HL-60 (cell line): ENCODE results near the gene ERFE.

Experiments
- DNase-seq, 2 experiments: peaks; one replicate each; pipeline ENCODE4 v3.0.0-alpha.2; 2010 to 2020; ENCODE audit warnings: low read depth in 1 of 2, low spot score in 1 of 2
- H3K27ac ChIP-seq: fragments of 250-450 bp; sonication (Bioruptor Pico); replicated peaks from 2 replicates; pipeline ENCODE4 v1.5.1; 2020; ENCODE audit warnings: mild to moderate bottlenecking, moderate library complexity
- H3K27me3 ChIP-seq: fragments of 250-450 bp; sonication (Bioruptor Pico); 2 replicates; pipeline ENCODE4 v1.5.1; 2021; ENCODE audit warnings: mild to moderate bottlenecking, moderate library complexity; ENCODE audit not compliant: insufficient read depth, poor library complexity, severe bottlenecking
- H3K4me3 ChIP-seq: replicated peaks from 2 replicates; pipeline ENCODE4 v1.5.1; 2011; ENCODE audit warnings: mild to moderate bottlenecking, control low read depth, low read length; ENCODE audit not compliant: insufficient read depth
- CTCF ChIP-seq: IDR thresholded peaks from one replicate; pipeline ENCODE4 v1.5.1; 2011; ENCODE audit warnings: low read length, control low read depth, inconsistent platforms; ENCODE audit not compliant: insufficient read depth
- GABPA ChIP-seq: IDR thresholded peaks from 2 replicates; pipeline ENCODE4 v1.6.1; 2012; ENCODE audit warnings: low read depth
- POLR2AphosphoS5 ChIP-seq: IDR thresholded peaks from 2 replicates; pipeline ENCODE4 v1.6.1; 2012; ENCODE audit warnings: low read depth
- REST ChIP-seq: IDR thresholded peaks from 2 replicates; pipeline ENCODE4 v1.6.1; 2012; ENCODE audit warnings: low read depth; ENCODE audit not compliant: insufficient replicate concordance
- SPI1 ChIP-seq: IDR thresholded peaks from 2 replicates; pipeline ENCODE4 v1.6.1; 2012; ENCODE audit warnings: low read depth, mild to moderate bottlenecking, borderline replicate concordance

The ERFE gene

GRCh38 chr2:238166391-238167343 is 7.9 kb downstream of the ERFE start:
- no peak overlapping the region for H3K4me3 ChIP-seq
- peaks cover 22% of the 10 kb centered on the region for H3K27me3 ChIP-seq
- TF ChIP-seq SPI1: no peak
- H3K27ac ChIP-seq: no peak overlapping the region
- DNase-seq: no peak

GRCh38 chr2:238167344-238167715 is 8.6 kb downstream of the ERFE start:
- Histone ChIP-seq H3K27ac (no peak overlapping the region), H3K27me3 (peaks cover 20% of the 10 kb centered on the region), H3K4me3 (no peak overlapping the region)
- TF ChIP-seq GABPA (no peak), CTCF (no peak)
- DNase-seq: no peak

GRCh38 chr2:238167761-238168160 is 9.0 kb downstream of the ERFE start:
- Histone ChIP-seq H3K27me3 (peaks cover 15% of the 10 kb centered on the region), H3K27ac (no peak overlapping the region), H3K4me3 (no peak overlapping the region)
- TF ChIP-seq REST (no peak), SPI1 (no peak), POLR2AphosphoS5 (no peak), GABPA (no peak)
- no peak for DNase-seq

- Histone ChIP-seq H3K27ac (no peak overlapping the region), H3K27me3 (peaks cover 9% of the 10 kb centered on the region), H3K4me3 (no peak overlapping the region)
- TF ChIP-seq REST: no peak
- no peak for TF ChIP-seq SPI1
- TF ChIP-seq GABPA: no peak
- TF ChIP-seq CTCF: no peak
- TF ChIP-seq POLR2AphosphoS5: no peak
- no peak for DNase-seq
Measured at GRCh38 chr2:238168196-238169047, 9.7 kb downstream of the ERFE start.
